GM12892 (cell line): ENCODE results near the gene EEF2.

Source experiments
- DNase-seq: peaks from one replicate; pipeline ENCODE4 v3.0.0; 2011; ENCODE audit not compliant: insufficient read length
- FAIRE-seq: peaks from 2 replicates; lab custom pipeline; 2011; peaks lifted over from hg19 to GRCh38; lab: Jason Lieb, UNC
- POLR2A ChIP-seq: IDR thresholded peaks from 2 replicates; pipeline ENCODE4 v1.6.1; 2011; ENCODE audit warnings: low read depth, low read length, control low read depth
- POLR2AphosphoS5 ChIP-seq: IDR thresholded peaks from 2 replicates; pipeline ENCODE4 v1.6.1; 2011; ENCODE audit warnings: low read depth, low read length, control low read depth
- TAF1 ChIP-seq: IDR thresholded peaks from 2 replicates; pipeline ENCODE4 v1.6.1; 2011; ENCODE audit warnings: low read depth, mild to moderate bottlenecking, control low read depth, low read length, borderline replicate concordance

Gene EEF2

GRCh38 chr19:4025317-4025716 lies 40.1 kb upstream of the EEF2 start:
- FAIRE-seq (no peak), DNase-seq (no peak)
- TF ChIP-seq POLR2AphosphoS5 (no peak), TAF1 (no peak), POLR2A (no peak)

DNA sequence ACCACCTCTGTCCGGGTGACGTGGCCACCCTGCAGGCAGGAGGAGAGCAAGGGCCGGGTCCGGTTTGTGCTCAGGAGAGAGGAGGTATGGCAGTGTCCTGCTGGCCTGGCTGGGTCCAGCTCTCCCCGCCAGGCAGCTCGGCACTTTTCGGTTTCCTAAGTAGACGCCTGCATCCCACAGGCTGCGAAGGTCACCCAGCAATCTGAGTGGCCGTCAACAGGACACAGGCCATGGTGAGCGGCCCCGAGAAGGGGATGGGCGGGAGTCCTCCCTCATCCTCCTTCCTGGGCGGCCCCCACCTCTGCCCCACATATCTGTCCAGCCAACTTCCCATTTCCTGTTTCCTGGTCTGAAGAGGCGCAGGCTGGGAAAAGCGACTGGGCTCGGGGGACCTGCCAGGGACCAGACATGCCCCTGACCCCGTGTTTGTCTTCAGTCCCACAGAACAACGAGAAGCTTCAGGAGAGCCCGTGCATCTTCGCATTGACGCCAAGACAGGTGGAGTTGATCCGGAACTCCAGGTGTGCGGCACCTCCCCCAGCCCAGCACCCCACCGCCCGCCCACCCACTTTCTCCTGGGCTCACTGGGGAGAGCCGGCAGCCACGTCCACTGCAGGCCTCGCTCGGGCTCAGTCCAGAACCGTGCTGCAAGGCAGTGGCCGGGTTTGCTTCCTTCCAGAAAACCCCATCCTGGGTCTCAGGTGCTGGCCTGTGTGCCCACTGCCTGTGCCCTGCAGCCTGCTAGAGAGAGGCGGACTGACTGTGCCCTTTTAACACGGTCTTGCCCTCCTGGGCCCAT lies 38.5 kb upstream of the EEF2 start:
- TF ChIP-seq TAF1 (no peak), POLR2AphosphoS5 (no peak), POLR2A (no peak)
- DNase-seq = no peak
- FAIRE-seq = no peak

DNA sequence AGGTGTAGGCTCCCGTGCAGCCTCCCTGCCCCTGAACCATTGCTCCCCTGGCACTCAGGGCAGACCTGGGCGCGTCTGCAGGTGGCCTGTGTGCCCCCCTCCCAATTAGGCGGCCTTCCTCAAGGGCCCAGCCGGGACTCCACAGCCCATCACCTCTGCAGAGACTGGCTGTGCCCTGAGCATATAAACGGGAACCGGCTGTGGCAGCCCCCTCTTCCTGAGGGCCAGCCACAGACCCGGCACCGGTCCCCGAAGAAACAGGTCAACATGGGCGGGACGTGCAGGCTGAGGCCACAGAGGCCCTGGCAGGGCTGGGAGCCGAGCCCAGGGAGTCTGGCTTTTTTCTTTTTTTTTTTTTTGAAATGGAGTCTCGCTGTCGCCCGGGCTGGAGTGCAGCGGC lies 34.3 kb upstream of the EEF2 start:
- no peak for FAIRE-seq
- DNase-seq = no peak
- TF ChIP-seq POLR2AphosphoS5 (no peak), POLR2A (no peak), TAF1 (no peak)

GRCh38 chr19:4018775-4019504 lies 33.7 kb upstream of the EEF2 start:
- no peak for TF ChIP-seq POLR2A
- TF ChIP-seq TAF1 = no peak
- TF ChIP-seq POLR2AphosphoS5 = no peak
- FAIRE-seq = no peak
- no peak for DNase-seq

DNA sequence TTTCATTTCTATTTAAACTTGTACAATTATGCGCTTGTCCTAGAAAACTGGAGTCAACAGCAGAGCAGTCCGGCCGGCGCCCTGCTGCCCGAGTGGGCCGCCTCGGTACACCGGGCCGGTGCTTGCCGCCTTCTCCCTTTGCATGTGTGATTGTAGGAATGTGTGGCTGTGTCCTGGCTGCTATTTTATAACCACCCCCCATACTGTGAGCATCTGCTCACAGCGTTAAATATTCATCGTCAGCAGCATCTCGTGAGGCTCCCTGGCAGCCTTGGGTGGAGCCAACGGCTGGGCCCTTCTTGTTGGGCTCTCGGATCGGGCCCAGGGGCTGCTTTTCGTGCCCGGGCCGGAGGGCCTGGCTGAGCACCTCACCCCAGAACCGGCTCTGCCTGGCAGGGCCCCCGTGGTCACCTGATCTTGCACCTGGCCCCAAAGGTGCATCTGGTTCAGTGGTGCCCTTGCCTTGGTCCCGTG lies 32.9 kb upstream of the EEF2 start:
- DNase-seq (no peak), FAIRE-seq (no peak)
- TF ChIP-seq POLR2A (no peak), POLR2AphosphoS5 (no peak), TAF1 (no peak)

- DNase-seq = no peak
- no peak for FAIRE-seq
- TF ChIP-seq POLR2AphosphoS5 = no peak
These were observed 31.8 kb upstream of the EEF2 start for GRCh38 chr19:4016903-4017638.

DNA sequence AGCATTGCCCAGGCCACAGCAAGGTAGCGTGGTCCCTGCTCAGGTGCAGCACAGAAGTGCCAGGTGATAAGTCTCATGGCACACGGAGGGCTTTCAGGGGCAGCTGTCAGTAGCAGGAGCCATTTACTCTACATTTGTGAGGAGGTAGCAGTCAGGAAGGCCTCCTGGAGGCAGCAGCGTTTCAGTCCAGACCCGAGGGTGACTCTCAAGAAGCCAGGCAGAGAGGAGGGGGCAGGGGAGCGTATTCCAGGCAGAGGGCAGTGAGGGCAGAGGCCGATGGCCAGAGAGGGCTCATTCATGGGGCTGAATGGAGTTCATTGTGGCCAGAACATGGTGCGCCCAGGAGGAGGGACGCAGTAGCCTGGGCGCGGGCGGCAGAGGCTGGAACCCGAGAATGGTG lies 31.2 kb upstream of the EEF2 start:
- no peak for TF ChIP-seq POLR2A
- no peak for TF ChIP-seq TAF1
- no peak for TF ChIP-seq POLR2AphosphoS5
- DNase-seq = no peak
- FAIRE-seq = no peak

GRCh38 chr19:4015705-4016402 lies 30.6 kb upstream of the EEF2 start:
- TF ChIP-seq POLR2AphosphoS5 = no peak
- TF ChIP-seq POLR2A = no peak
- TF ChIP-seq TAF1 = no peak
- FAIRE-seq (no peak), DNase-seq (no peak)

- DNase-seq (no peak), FAIRE-seq (no peak)
- no peak for TF ChIP-seq POLR2A
- no peak for TF ChIP-seq POLR2AphosphoS5
- TF ChIP-seq TAF1 = no peak
These were observed 29.6 kb upstream of the EEF2 start for GRCh38 chr19:4014541-4015491.

DNA sequence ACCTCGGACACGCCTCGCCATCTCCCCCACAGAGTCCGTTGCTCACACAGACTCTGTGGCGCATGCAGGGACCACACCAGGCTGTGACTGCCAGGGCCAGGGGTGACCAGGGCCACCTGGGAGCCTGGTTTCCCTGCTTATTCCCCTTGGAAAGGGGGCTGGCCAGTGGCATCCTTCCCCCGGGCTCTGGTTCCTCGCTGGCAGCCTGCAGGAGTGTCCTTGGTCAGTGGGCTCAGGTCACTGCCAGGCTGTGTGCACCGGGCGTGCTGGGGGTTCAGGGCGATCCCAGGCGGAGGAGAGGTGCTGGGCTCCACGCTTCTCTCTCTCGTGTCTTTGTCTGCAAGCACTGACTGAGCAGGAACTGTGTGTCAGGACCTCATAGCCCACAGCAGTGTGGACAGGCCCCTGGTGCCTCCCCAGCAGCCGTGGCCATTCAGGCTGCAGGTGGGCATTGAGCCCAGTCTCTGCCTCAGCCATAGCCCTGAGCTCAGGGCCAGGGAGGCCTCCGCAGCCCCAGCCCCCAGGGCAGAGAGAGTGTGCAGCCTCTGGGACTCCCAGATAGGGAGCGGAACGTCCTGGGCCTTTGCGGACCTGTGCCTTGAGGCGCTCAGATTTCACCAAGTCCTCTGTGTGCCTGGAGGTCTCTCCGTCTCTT lies 28.8 kb upstream of the EEF2 start:
- TF ChIP-seq TAF1 = no peak
- TF ChIP-seq POLR2AphosphoS5 = no peak
- no peak for TF ChIP-seq POLR2A
- no peak for FAIRE-seq
- no peak for DNase-seq
